GM21723 (cell line): ENCODE results near the gene BATF.
"Not testable (repeated sequence)": the region's sequence is repeated elsewhere in the genome, so short reads cannot be mapped to it uniquely, and the experiment has no call there.

Experiments used
- ATAC-seq: cut with Tn5 transposase; IDR thresholded peaks from one replicate; pipeline ENCODE4 v1.9.1; 2021; ENCODE audit warnings: mild to moderate bottlenecking, moderate library complexity; ENCODE audit not compliant: unreplicated experiment

BATF gene, protein sequence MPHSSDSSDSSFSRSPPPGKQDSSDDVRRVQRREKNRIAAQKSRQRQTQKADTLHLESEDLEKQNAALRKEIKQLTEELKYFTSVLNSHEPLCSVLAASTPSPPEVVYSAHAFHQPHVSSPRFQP

DNA sequence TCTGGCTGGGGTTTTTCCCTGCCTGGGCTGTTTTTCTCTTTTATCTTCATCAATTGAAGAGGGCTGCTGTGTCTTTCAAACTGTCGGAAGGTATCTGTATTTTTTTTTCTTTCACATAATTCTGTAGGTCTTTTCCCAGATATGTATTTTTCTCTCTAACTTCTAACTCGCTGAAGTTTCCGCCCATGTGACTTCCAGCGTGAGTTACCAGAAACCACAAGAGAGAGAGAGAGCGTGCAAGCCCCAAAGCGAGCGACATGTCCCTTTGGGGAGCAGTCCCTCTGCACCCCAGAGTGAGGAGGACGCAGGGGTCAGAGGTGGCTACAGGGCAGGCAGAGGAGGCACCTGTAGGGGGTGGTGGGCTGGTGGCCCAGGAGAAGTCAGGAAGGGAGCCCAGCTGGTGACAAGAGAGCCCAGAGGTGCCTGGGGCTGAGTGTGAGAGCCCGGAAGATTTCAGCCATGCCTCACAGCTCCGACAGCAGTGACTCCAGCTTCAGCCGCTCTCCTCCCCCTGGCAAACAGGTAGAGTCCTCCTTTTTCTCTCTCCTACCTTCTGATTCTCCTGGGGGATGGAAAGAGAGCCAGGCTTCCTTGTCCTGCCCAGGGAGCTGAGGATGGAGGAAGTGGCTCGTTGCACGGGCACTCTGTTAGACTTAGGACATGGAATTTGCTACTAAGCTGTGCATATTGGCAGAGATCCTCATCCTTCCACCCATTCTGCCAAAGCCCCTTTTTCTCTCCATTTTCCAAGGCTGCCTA, at the start of gene BATF:
Gene BATF (plus strand): TSS at position 246 of the 759 bp plus-strand sequence. CDS start 214 bp downstream, at position 460.
- peak; percentile 58 for ATAC-seq

DNA sequence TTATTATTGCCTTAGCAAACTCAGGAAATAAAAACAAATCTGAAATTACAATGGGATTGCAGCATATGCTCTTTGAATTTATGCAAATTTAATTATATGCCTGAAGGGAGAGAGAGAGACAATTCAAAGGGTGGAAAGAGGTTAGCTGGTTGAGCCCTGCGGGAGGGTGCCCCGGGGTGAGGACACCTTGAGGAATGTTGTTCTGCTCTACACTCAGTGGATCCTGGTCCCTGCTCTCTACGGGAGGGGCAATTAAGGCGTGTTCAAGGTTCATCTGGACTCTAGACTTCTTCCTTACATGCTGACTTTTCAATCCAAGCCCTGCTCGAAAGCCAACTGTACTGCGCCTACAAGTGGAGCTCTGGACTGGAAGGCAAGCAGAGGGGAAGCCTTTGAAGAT, 48.1 kb upstream of the BATF start:
- not testable (repeated sequence) for ATAC-seq

DNA sequence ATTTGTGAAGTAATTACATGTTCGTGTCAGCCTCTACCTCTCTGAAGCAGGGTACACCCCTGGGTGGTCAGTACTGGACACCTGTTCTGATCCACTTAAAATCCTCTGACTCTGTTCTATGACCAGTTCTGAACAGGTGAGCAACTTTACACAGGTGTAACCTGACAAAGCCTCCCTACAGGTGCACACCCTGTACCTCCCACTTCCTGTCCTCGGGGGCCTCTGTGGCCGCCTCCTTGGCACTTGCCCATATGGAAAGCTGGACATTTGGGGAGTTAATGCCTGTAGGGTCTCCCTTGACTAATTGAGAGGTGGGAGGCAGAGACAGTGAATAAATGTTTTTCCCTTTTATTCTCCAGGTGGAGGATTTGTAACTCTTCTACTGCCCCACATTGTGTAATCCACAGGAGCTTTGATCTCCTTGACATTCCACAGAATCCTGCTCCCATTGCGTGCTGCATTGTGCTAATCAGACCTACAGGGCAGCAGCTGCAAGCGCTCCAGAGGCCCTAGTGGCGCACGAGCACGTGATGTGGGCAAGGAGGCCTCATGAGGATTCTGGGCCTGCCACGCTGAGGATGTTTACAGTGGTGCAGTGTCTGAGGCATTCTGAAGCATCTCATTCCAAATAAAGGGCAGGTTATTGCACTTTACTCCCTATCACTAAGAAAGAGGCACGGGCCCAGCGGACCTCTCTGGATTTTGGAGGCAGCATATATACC, 45.8 kb upstream of the BATF start:
- no peak for ATAC-seq

DNA sequence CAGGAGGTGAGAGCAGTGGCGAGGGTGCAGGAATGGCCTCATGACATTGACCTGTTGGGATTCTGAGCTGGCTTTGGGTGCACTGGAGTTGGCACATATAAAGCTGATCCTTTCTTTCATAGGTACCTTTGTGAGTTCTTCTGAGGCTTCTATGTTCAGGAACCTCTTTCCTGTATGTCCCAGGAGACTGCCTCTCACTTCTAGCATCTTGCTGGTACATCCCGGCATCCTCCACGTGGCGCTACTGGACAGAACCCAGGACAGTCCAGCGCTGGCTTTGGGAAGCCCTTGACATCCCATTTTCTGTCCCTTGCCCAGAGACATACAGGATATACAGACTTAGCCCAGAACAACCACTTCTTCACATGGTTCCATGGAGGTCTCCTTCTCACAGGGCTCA, 44.4 kb upstream of the BATF start:
- ATAC-seq: no peak

DNA sequence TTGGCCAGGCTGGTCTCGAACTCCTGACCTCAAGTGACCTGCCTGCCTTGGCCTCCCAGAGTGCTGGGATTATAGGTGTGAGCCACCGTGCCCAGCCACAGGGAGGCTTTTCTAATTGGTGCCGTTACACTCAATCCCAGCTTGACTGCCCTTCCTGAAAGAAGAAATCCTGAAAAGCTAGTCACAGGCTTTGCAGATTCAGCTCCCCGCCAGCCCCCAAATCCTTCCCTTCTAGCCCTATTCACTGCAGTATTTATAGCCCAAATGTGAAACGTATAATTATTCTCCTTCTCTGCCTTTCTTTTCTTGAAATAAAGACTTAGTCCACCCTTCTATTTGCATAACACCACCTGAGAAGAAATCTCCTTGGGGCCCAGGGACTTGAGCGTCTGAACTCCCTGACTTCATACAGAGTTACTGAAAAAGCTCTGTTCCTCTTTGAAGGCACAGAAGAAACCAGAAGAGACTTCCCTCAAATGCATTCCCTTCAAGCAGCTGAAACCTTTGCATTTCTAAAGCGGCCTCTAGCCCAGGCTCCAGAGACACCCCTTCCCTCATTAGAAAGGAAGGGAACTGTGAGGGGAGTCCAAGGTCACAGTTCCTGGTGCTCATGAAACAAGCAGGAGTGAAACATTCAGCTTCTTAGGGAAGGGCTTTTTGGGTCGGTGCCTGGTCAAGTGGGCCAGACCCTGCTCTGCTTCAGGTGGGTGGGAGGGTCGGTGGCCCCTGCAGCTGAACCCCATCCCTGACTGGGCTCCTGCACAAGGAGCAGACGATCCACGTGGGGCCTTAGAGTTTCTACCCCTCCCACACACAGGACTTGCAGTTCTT, 42.3 kb upstream of the BATF start:
- ATAC-seq: peak; percentile 94

DNA sequence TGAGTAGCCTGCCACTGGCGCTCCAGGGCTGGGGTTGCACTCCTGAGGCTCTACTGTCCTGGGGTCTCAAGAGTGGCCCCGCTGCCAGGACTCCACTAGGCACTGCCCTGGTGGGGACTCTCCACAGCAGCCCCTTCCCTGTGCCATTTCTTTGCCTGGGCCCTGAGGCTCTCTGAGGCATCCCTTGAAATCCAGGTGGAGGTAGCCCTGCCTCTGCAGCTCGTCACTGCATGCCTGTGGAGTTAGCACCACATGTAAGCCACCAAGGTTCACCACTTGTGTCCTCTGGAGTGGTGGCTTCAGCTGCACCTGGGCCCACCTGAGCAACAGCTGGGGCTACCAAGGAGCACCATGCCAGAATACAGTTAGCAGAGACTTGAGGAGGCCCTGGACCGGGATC, 39.9 kb upstream of the BATF start:
- ATAC-seq: no peak

DNA sequence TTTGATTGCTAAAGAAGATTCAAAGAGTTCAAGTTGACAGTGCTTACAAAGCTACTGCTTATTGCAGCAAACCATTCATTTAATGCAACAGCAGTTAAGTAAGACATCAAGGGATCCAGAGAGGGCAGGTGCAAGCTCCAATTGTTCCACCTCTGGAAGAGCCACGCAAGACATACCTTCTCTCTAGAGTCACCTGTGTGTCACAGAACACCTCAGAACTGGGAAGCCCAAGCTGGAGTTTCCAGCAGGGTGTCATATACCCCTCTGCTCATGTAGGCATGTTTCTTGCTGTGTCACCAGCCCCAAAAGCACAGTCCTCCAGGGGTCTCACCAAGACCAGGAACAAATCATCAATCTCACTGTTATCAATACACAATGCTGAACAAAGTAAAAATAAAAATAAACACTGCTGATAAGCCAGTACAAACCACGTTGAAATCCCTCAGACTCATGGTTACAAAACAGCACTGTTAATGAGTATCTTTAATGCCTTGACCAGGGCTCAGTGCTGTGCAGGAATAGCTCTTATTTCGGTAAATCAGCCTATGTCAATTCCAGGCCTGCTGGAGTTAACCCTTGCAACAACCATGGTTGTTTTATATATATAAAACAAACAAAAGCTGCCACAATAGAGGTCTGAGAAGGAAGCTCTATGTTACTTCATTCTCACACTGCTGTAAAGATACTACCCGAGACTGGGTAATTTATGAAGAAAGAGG, 37.4 kb upstream of the BATF start:
- no peak for ATAC-seq

DNA sequence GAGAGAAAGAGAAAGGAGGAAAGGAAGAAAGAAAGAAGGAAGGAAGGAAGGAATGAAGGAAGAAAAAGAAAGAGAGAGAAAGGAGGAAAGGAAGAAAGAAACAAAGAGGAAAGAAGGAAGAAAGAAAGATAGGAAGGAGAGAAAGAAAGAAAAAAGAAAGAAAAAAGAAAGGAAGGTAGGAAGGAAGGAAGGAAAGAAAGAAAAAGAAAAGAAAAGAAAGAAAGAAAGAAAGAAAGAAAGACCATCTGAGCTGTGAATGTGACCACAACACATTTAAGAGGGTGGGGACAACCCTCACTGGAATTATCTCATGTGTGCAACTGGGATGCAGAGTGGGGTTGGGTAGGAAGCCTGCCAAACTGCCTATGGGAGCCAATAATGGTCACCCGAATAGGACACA, 36.0 kb upstream of the BATF start:
- no peak for ATAC-seq

DNA sequence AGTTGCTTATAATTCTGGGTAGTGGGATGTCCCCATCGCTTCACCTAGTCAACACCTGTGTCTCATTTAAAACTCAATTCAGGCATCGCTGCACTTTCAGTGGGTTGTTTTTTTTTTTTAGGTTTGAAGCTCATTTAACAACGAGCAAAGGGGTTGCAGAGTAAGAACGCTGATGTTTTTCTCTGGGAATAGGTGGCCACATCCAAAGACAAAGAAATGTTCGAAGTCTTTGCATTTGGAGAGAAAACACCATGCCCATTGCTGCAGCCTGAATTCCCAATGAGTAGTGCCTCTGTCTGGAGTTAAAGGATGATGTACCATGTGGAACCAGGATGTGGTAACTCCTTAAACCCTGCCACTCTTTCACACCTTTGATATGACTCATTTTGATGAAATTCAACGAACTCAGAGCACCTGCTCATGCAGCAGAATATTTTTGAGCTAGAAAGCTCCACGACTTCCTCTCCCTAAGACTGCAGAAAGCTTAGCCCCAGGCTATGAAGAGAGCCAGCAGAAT, 35.1 kb upstream of the BATF start:
- peak; percentile 73 for ATAC-seq

DNA sequence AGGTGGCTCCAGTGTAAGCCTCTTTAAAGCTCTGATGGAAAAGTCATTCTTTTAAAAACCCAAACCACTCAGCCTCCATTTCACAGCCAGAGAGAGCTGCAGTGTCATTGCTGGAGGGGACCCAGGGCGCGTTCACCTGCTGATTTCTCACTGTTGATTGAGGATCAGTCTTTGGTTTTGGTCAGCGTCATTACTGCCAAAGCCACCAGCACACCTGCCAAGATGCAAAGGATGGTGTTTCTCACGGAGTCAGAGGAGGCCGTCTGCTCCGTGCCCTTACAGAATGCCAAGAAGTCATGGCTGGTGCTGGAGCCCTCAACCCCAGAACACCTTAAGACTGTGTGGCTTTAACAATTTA, 32.8 kb upstream of the BATF start:
- no peak for ATAC-seq

DNA sequence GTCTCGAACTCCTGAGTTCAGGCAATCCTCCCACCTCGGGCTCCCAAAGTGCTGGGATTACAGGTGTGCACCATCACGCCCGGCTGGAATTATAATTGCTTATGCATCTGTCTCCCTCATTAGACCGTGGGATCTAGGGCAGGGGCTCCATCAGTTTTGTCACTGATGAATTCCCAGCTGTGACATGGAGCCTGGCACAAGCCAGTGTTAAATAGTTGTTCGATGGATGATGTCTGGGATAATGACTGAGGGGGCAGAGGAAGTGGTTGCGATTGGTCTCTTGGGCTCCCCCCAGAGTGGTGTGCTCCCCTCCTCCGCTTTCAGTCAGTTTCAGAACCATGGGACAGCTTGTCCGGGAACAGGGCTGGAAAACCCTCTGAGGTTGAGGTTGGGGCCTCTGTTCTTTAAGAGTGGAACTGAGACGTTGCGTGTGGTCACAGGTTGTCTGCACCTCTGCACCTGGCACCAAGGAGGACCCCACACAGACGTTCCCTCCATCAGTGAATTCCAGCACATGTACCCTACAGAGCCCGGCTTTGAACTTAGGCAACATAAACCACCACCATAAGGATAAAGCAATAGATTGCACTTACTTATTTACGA, 30.8 kb upstream of the BATF start:
- ATAC-seq: no peak

DNA sequence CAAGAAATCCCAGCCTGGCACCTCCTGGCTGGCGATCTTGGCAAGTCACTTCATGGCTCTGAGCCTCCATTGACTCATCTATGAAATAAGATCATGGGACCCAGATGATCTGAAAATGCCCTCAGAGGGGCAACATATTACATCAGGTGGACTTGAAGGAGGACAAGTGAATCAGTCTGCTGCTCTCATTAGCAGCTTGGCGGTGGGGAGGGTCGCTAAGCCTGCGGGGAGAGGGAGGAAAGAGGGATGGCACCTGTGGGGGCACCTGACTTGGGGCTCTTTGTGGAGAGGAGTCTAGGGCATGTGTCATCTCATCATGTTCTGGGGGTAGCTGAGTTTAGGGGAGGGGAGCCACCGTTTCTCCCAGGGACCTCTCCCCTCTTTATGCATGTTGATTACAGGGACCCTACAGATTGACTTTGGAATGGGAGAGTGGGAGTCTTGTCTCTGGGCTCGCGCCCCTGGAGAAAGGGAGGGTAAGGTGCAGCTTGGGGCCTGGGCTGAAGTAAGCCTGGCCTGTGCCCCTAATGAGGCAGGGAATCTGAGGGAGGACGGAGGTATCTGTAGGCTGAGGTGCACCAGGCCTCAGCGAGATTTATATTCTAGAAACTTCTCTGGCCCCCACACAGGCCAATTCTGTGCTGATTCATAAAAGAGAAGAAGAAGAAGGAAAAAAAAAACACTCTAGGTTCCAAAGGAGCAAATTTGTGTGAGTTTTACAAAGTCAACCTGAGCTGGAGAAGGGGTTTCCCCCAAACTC, 29.3 kb upstream of the BATF start:
- ATAC-seq: no peak

DNA sequence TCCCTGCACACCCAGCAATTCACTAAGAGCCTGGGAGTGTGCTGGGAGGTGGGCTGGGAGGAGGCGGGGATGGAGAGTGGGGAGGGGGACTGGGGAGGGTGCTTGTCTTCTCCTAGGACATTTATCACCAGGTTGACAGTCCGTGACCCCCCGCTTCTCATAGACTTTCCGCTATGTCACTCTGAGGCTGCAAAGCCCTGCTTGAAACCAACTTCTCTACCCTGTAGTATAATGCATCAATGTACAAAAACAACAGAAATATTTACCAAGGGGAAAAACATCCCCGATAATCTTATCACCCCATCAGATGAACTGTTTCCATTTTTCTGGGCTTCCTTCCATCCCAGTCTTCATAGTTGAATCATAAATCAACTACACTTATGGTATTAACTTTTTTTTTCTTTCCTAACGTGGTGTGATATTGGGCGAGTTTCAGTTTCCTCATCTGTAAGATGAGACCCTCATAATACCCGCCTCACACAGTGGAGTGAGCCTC, 28.6 kb upstream of the BATF start:
- ATAC-seq: no peak

DNA sequence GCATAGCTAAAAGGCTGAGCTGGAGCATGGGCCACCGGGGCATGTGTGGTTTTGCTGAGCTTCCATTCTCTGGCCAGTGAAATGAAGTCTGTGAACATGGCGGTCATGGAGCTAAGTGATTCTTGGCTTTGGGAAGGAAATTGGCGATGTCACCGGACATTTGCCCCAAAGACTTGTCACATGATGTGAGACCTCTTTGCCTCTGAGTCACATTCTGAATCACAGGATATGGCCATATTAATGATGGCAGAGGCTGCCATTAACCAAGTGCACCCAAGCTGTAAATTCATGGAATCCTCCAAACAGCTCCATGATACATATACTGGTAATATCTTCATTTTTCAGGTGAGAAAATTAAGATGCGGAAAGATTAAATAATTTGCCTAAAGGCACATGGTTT, 27.4 kb upstream of the BATF start:
- no peak for ATAC-seq

DNA sequence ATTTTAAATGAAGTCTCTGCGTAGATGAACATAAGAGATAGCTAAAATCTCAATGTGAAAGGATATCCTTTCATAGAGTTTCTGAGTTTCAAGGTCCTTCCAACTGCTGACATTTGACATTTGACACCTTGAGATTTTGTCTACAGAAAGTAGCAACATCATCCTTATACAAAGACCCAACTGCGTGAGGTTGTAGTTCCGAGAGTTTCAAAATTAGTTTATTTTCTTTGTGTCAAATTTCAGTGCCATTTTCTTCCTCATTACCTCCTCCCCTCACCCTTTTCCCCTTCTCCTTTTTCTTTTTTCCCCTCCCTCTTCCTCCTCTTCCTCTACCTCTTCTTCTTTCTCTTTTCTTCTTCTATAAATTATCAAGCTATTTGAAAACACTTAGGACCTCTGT, 26.9 kb upstream of the BATF start:
- ATAC-seq: no peak

DNA sequence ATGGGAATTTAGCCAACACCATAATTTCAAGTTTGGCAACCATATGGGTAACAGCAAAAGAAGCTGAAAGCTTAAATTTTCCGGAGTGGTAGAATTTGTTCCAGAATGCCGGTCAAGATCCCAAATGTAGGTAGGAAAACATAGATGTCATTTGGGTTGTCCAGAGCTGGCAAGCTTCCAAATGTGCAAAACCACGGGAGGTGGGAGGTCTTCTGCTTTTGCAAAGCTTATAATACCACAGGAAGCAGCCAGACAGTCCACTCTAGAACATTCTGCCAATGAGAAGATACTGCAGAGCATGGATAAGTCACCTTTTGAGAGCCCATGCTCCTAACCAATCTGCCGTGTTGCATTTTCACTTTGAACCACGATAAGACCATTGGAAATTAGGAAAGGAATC, 26.4 kb upstream of the BATF start:
- ATAC-seq: no peak

DNA sequence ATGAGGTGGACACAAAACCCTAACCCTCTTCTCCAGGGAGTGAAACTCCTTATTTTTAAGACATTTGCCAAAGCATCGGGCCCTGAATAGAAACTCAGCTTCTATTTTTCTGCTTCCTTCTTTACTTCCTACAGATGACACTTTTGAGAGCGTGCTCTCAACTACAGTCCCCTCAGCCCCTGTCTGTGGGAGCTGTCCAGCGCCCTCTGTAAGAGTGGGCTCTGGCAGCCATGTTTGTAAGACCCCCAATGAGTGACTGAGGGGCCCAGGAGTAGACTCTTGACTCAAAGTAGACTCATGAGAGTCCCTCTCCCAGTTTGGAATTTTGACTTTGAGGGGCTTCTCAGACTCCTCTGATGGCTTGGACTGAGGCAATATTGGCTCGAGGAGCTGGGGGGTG, 25.5 kb upstream of the BATF start:
- no peak for ATAC-seq

DNA sequence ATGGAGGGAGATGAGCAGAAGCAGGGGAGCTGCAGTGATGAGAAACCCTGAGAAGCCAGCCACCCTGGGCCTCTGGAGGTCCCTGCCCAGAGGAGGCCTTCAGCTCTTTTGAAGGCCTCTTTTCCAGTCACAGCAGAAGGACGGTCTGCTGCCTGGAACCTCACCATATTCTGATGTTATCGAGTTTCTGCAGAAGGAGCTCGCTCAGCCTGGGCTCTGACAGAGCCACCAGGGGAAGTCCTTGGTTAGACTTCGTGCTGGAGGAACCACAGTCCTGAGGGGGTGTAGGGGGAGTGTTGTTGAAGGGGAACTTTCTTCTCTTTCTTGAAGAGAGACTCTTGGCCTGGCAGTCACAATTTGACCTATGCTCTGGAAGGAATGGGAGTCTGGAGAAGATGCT, 25.1 kb upstream of the BATF start:
- ATAC-seq: no peak

DNA sequence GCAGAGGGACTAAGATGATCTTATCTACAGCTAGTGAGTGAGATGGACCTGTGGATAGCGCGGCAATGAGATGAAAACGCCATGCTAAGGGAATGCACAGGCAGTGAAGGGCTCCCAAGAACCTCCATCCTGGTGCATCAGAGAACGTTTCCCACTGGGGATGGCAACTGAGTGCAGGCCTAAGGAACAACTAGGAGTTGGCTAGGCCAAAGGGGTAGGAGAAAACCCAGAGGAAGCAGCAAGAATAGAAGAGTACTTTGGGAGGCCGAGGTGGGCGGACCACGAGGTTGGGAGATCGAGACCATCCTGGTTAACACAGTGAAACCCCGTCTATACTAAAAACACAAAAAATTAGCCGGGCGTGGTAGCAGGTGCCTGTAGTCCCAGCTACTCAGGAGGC, 24.6 kb upstream of the BATF start:
- no peak for ATAC-seq
